K562 (cell line): Measurements from ENCODE around the gene MUC3A. TPM values are rescaled to one million over a fixed set of nuclear protein-coding genes. Genes with fewer than 3 reads are reported as not detected.
"Not testable (repeated sequence)": the region's sequence is repeated elsewhere in the genome, so short reads cannot be mapped to it uniquely, and the experiment has no call there.

Source experiments
- ATAC-seq: fragments of 200-7000 bp; cut with Tn5 transposase; 3 replicates; pipeline ENCODE4 v1.9.1; 2020; ENCODE audit warnings: moderate library complexity
- BruUV-seq: library from RNA; stranded (reverse); fragments of 400-500 nt; replicated peaks from 2 replicates; lab custom pipeline; 2021; lab: Mats Ljungman, UMichigan
- CTCF ChIA-PET: fragments of 300-600 bp; formaldehyde crosslinking; extraction: SDS; loops from one replicate; lab custom pipeline; 2021; ENCODE audit warnings: low intra/inter-chr PET ratio; lab: Yijun Ruan, JAX
- POLR2A ChIA-PET: fragments of 300-600, 350-650 bp; sonication (Branson Sonifier 250); formaldehyde crosslinking; extraction: SDS; loops from one replicate; lab custom pipeline; 2021; ENCODE audit warnings: antibody characterized with exemption, inconsistent platforms; lab: Yijun Ruan, JAX
- DNase-seq, 4 experiments: peaks; one replicate each; pipeline versions ENCODE4 v3.0.0 to v3.0.0-alpha.2; 2011 to 2018; ENCODE audit warnings: low spot score in 3 of 4, mixed read lengths in 3 of 4; ENCODE audit errors: extremely low read depth in 1 of 4
- FAIRE-seq: peaks from 2 replicates; lab custom pipeline; 2011; peaks lifted over from hg19 to GRCh38; lab: Jason Lieb, UNC
- H2AFZ ChIP-seq: 2 replicates; pipeline ENCODE4 v1.6.0; 2011; ENCODE audit warnings: low read depth, low read length, control low read depth, inconsistent platforms
- H3K27ac ChIP-seq: fragments of 200-600 bp; 3 replicates; pipeline ENCODE4 v1.8.0; 2011; ENCODE audit warnings: low read depth, mild to moderate bottlenecking, control low read depth, inconsistent platforms, low read length, moderate library complexity, mixed read lengths; ENCODE audit errors: extremely low read depth
- H3K27me3 ChIP-seq, 2 experiments: fragments of 300-600 bp in 1 of 2; 2 replicates in 1 of 2; 3 replicates in 1 of 2; pipeline versions ENCODE4 v1.6.0 to v1.8.0; 2011; ENCODE audit warnings: inconsistent platforms in 2 of 2, low read length in 2 of 2, mild to moderate bottlenecking in 1 of 2, mixed read lengths in 1 of 2, moderate library complexity in 1 of 2; ENCODE audit not compliant: control insufficient read depth in 2 of 2, insufficient read depth in 2 of 2
- H3K36me3 ChIP-seq: fragments of 300-600 bp; 3 replicates; pipeline ENCODE4 v1.8.0; 2011; ENCODE audit warnings: mild to moderate bottlenecking, low read length, inconsistent platforms; ENCODE audit not compliant: control insufficient read depth, insufficient read depth
- H3K4me1 ChIP-seq, 2 experiments: fragments of 200-600 bp in 1 of 2; replicated peaks in 1 of 2; 2 replicates in 1 of 2; 3 replicates in 1 of 2; pipeline versions ENCODE4 v1.5.1 to v1.8.0; 2011; ENCODE audit warnings: inconsistent platforms in 2 of 2, low read length in 2 of 2, mild to moderate bottlenecking in 1 of 2, mixed read lengths in 1 of 2, moderate library complexity in 1 of 2; ENCODE audit not compliant: control insufficient read depth in 2 of 2, insufficient read depth in 2 of 2
- H3K4me2 ChIP-seq: 2 replicates; pipeline ENCODE4 v1.6.1; 2011; ENCODE audit warnings: low read length, control low read depth, inconsistent platforms, mixed read lengths; ENCODE audit not compliant: insufficient read depth
- H3K4me3 ChIP-seq: fragments of 200-600 bp; sonication (generic), shearing (Covaris generic); 2 replicates; pipeline ENCODE4 v1.5.1; 2016; ENCODE audit warnings: control low read depth, inconsistent platforms
- H3K79me2 ChIP-seq: fragments of 200-600 bp; 3 replicates; pipeline ENCODE4 v1.8.0; 2011; ENCODE audit warnings: low read length, inconsistent platforms; ENCODE audit not compliant: control insufficient read depth, insufficient read depth
- H3K9ac ChIP-seq, 2 experiments: 2 replicates each; pipeline versions ENCODE4 v1.6.0 to v1.6.1; 2011; ENCODE audit warnings: low read depth in 2 of 2, low read length in 2 of 2, control low read depth in 1 of 2, inconsistent platforms in 1 of 2, mild to moderate bottlenecking in 1 of 2, mixed read lengths in 1 of 2; ENCODE audit not compliant: insufficient read depth in 1 of 2
- H3K9me1 ChIP-seq: one replicate; pipeline ENCODE4 v1.6.0; 2011; ENCODE audit warnings: inconsistent platforms, mild to moderate bottlenecking, low read length, moderate library complexity; ENCODE audit not compliant: control insufficient read depth, insufficient read depth
- H3K9me3 ChIP-seq: replicated peaks from 2 replicates; pipeline ENCODE4 v1.5.1; 2011; ENCODE audit warnings: low read depth, low read length, inconsistent platforms; ENCODE audit not compliant: control insufficient read depth, insufficient read depth
- H4K20me1 ChIP-seq: replicated peaks from 2 replicates; pipeline ENCODE4 v1.6.1; 2011; ENCODE audit warnings: low read length, inconsistent platforms, mixed read lengths; ENCODE audit not compliant: control insufficient read depth, insufficient read depth
- BCOR ChIP-seq: fragments of 450-650 bp; IDR thresholded peaks from 2 replicates; pipeline ENCODE4 v1.6.1; 2016
- CBFA2T2 ChIP-seq: fragments of 450-650 bp; conservative IDR thresholded peaks from 2 replicates; pipeline ENCODE4 v1.6.1; 2017; ENCODE audit warnings: mild to moderate bottlenecking
- CBFA2T3 ChIP-seq: fragments of 450-650 bp; IDR thresholded peaks from 2 replicates; pipeline ENCODE4 v1.6.1; 2017
- CTBP1 ChIP-seq: fragments of 450-650 bp; IDR thresholded peaks from 2 replicates; pipeline ENCODE4 v1.6.1; 2016; ENCODE audit warnings: borderline replicate concordance
- EP300 ChIP-seq: IDR thresholded peaks from 2 replicates; pipeline ENCODE4 v1.6.1; 2012; ENCODE audit warnings: low read length, improper control_type of control experiment
- GATA2 ChIP-seq: sonication (generic); formaldehyde crosslinking; IDR thresholded peaks from 2 replicates; pipeline ENCODE4 v1.4.0; 2020; ENCODE audit warnings: mild to moderate bottlenecking, missing genetic modification reagents
- HDAC1 ChIP-seq, 2 experiments: fragments of 450-650 bp; IDR thresholded peaks; 2 replicates each; pipeline ENCODE4 v1.6.1; 2016 to 2017; ENCODE audit warnings: inconsistent platforms in 1 of 2, mild to moderate bottlenecking in 1 of 2, moderate library complexity in 1 of 2
- HDAC3 ChIP-seq: fragments of 450-650 bp; IDR thresholded peaks from 2 replicates; pipeline ENCODE4 v1.6.1; 2018; ENCODE audit warnings: borderline replicate concordance, mild to moderate bottlenecking, moderate library complexity; ENCODE audit not compliant: partially characterized antibody
- KDM1A ChIP-seq, 2 experiments: fragments of 450-650 bp; IDR thresholded peaks; 2 replicates each; pipeline ENCODE4 v1.6.1; 2016; ENCODE audit warnings: mild to moderate bottlenecking in 2 of 2
- MECOM ChIP-seq: fragments of 250-450 bp; sonication (Bioruptor Pico); IDR thresholded peaks from 2 replicates; pipeline ENCODE4 v1.8.0; 2022; ENCODE audit warnings: inconsistent platforms
- MTA2 ChIP-seq: fragments of 450-650 bp; IDR thresholded peaks from 2 replicates; pipeline ENCODE4 v1.6.1; 2016; ENCODE audit warnings: low read depth
- NRF1 ChIP-seq, 2 experiments: fragments of 450-650 bp; IDR thresholded peaks in 1 of 2; conservative IDR thresholded peaks in 1 of 2; 2 replicates each; pipeline ENCODE4 v1.6.1; 2014; ENCODE audit warnings: mild to moderate bottlenecking in 2 of 2
- PBX2 ChIP-seq, 2 experiments: IDR thresholded peaks in 1 of 2; conservative IDR thresholded peaks in 1 of 2; 2 replicates each; pipeline ENCODE4 v1.6.1; 2016; ENCODE audit warnings: low read depth in 2 of 2, mild to moderate bottlenecking in 1 of 2, missing compliant biosample characterization in 1 of 2, missing genetic modification characterization in 1 of 2, moderate library complexity in 1 of 2
- PHB2 ChIP-seq: fragments of 450-650 bp; IDR thresholded peaks from 2 replicates; pipeline ENCODE4 v1.6.1; 2017; ENCODE audit warnings: low read depth
- POLR2AphosphoS5 ChIP-seq: IDR thresholded peaks from 2 replicates; pipeline ENCODE4 v1.6.1; 2011; ENCODE audit warnings: mild to moderate bottlenecking, low read depth, low read length, moderate library complexity; ENCODE audit not compliant: control insufficient read depth, insufficient read depth
- RCOR1 ChIP-seq, 2 experiments: IDR thresholded peaks; 2 replicates each; pipeline ENCODE4 v1.6.1; 2012; ENCODE audit warnings: low read depth in 2 of 2, low read length in 2 of 2, borderline replicate concordance in 1 of 2, improper control_type of control experiment in 1 of 2
- SMARCE1 ChIP-seq: fragments of 450-650 bp; IDR thresholded peaks from 2 replicates; pipeline ENCODE4 v1.7.1; 2016; ENCODE audit warnings: mild to moderate bottlenecking
- SOX6 ChIP-seq: fragments of 450-650 bp; IDR thresholded peaks from 2 replicates; pipeline ENCODE4 v1.6.1; 2014; ENCODE audit warnings: mild to moderate bottlenecking
- TAL1 ChIP-seq: fragments of 450-650 bp; IDR thresholded peaks from 2 replicates; pipeline ENCODE4 v1.6.1; 2016; ENCODE audit warnings: mild to moderate bottlenecking
- TCF3 ChIP-seq: sonication (generic); formaldehyde crosslinking; IDR thresholded peaks from 2 replicates; pipeline ENCODE4 v1.4.0; 2020; ENCODE audit warnings: mild to moderate bottlenecking, missing genetic modification reagents
- TEAD4 ChIP-seq, 2 experiments: sonication (generic) in 1 of 2; formaldehyde crosslinking in 1 of 2; IDR thresholded peaks; 2 replicates each; pipeline versions ENCODE4 v1.6.1 to v1.8.0; 2012 to 2022; ENCODE audit warnings: borderline replicate concordance in 1 of 2, inconsistent platforms in 1 of 2, low read length in 1 of 2, mild to moderate bottlenecking in 1 of 2, missing genetic modification reagents in 1 of 2
- ZEB2 ChIP-seq: fragments of 450-650 bp; IDR thresholded peaks from 2 replicates; pipeline ENCODE4 v1.6.1; 2016
- WGBS: fragments of 100-300 bp; shearing (Covaris generic); methylation state at CpG from one replicate; pipeline ENCODE4 v1.1.6; 2016; ENCODE audit warnings: low coverage, mixed read lengths; ENCODE audit not compliant: insufficient coverage; ENCODE audit errors: missing lambda C conversion rate; 5-methylcytosine and 5-hydroxymethylcytosine counted together
- in situ Hi-C: fragments of 300-500 bp; cut with MboI; formaldehyde crosslinking; loops from 4 replicates; pipeline ENCODE4 v1.15.0; 2018; ENCODE audit warnings: inconsistent platforms, mixed read lengths
- intact Hi-C: fragments of 100-400 bp; cut with micrococcal nuclease; formaldehyde crosslinking; loops from 2 replicates; pipeline ENCODE4 v1.14.2; 2022
- polyA plus RNA-seq, 8 experiments: library from polyadenylated mRNA; depleted of rRNA in 4 of 8; stranded (reverse) in 5 of 8; unstranded in 3 of 8; fragments of >200 nt; fragmentation: Nextera tagmentation in 2 of 8; fragmentation: Illumina TruSeq in 1 of 8; extraction: Ambion mirVana in 2 of 8; extraction: Trizol in 1 of 8; gene quantifications; 2 replicates each; pipeline versions ENCODE4 v1.2.1 to v1.2.3, GENCODE V29; 2011 to 2014; ENCODE audit warnings: inconsistent platforms in 1 of 8, missing spikeins in 1 of 8
- total RNA-seq, 7 experiments: library from RNA; depleted of rRNA in 6 of 7; stranded (reverse); fragments of >200 nt in 6 of 7; fragmentation: Illumina TruSeq in 2 of 7; extraction: Trizol in 2 of 7; gene quantifications; 2 replicates each; pipeline versions ENCODE4 v1.2.1 to v1.2.3, GENCODE V29; 2011 to 2021; ENCODE audit warnings: low replicate concordance in 1 of 7

The MUC3A gene
- total and polyA plus RNA-seq, 9 of the 15 experiments (the other 6 are each of a cell fraction or from before 2014, with no cell fraction given) = 0.06 to 2.2 (median 0.20) TPM; not detected in 1

- in situ Hi-C loops; H2AFZ ChIP-seq; intact Hi-C loops; BruUV-seq; H3K79me2 ChIP-seq; FAIRE-seq; H3K4me1 ChIP-seq; H3K9me1 ChIP-seq; H3K9me3 ChIP-seq; H3K27ac ChIP-seq; CTCF ChIA-PET; H4K20me1 ChIP-seq; H3K9ac ChIP-seq; H3K36me3 ChIP-seq; H3K4me3 ChIP-seq; TF ChIP-seq TEAD4 (CRISPR knock-in tag; IDR thresholded peaks at IDR 0.05; ENCODE audit: borderline replicate concordance): not testable (repeated sequence)
- ATAC-seq (peak; percentile 82), DNase-seq (peak in 2 of 4 experiments; percentile 14 to 63)
- WGBS = under 1% methylated on average over 13 of the region's 14 CpGs
- Histone ChIP-seq H3K27me3 (peaks cover 15 to 38% of the 10 kb centered on the region in 2 experiments), H3K4me2 (peak overlapping the region; percentile 17; the same call in 1 of the 2 replicates)
- POLR2A ChIA-PET = interaction anchor here (0.6 kb wide), 1 partner anchor 33 kb away, joined by 3 read pairs; no protein-coding TSS in a partner anchor
- TF ChIP-seq HDAC1 (IDR thresholded peaks at IDR 0.05) (peak in 1 of 2 experiments; percentile 33; a peak in 1 of 4 replicates), GATA2 (CRISPR knock-in tag) (peak; percentile 81), NRF1 (conservative IDR thresholded peaks at IDR 0.05 in 1 of 2, IDR thresholded peaks at IDR 0.05 in 1 of 2) (peak; percentile 77 to 83), POLR2AphosphoS5 (peak; percentile 76), PHB2 (peak; percentile 78; the same call in 1 of the 2 replicates), SOX6 (peak; percentile 84), HDAC3 (peak; percentile 34), SMARCE1 (peak; percentile 81; the same call in 1 of the 2 replicates), CTBP1 (peak; percentile 69), KDM1A (IDR thresholded peaks at IDR 0.05) (peak; percentile 49 to 58; a peak in 2 of 4 replicates), PBX2 (CRISPR knock-in tag; IDR thresholded peaks at IDR 0.05; ENCODE audit: low read depth) (peak; percentile 63), PBX2 (tag; conservative IDR thresholded peaks at IDR 0.05; ENCODE audit: low read depth) (peak; percentile 93), MTA2 (peak; percentile 87), BCOR (peak; percentile 74; the same call in 1 of the 2 replicates), TAL1 (peak; percentile 93), ZEB2 (peak; percentile 61; the same call in 1 of the 2 replicates), TEAD4 (IDR thresholded peaks at IDR 0.05; ENCODE audit: low read length) (peak; percentile 94), MECOM (CRISPR knock-in tag) (peak; percentile 51; the same call in 1 of the 2 replicates), EP300 (peak; percentile 66; the same call in 1 of the 2 replicates), CBFA2T2 (peak; percentile 86), RCOR1 (IDR thresholded peaks at IDR 0.05; ENCODE audit: borderline replicate concordance in 1 of 2, low read depth in 2 of 2, low read length in 2 of 2) (peak in 1 of 2 experiments; percentile 47; a peak in 1 of 4 replicates), TCF3 (CRISPR knock-in tag) (peak; percentile 77), CBFA2T3 (peak; percentile 91)
Observed at GRCh38 chr7:100984241-100984918, 35.0 kb downstream of the MUC3A start.
